Stimulated activated naive CD8-positive, alpha-beta T cell treated with anti-CD3 and anti-CD28 coated beads, Interleukin-15, Interleukin-2, amounts not matched to agents 100 U/mL and 50 U/mL, for 24 hours (primary cell): ENCODE results near the gene EPB41L3.

Source experiments
- ATAC-seq: fragments of 150-1000 bp; cut with Tn5 transposase; one replicate; pipeline ENCODE4 v1.10.0; 2021
- DNase-seq: peaks from one replicate; pipeline ENCODE4 v3.0.0; 2021

The EPB41L3 gene

GRCh38 chr18:5451871-5452270 is 91.9 kb downstream of the EPB41L3 start:
- ATAC-seq (no peak), DNase-seq (no peak)

DNA sequence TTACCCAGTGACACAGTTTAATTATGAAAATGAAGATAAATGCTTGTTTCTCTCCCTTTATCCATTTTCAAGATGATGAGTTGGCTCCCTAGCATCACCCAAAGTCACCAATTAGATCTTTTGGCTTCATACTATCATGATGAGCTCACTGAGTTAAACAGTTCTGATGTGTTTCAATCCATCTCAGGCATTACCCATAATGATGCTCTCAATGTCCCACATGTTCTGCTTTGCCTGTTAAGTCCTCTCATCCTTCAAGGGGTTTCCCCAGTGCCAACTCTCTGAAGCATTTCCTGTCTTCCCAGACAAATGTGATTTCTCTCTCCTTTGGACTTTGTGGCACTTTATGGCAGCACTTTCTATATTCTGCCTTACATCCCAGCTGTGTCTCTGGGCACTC is 92.6 kb downstream of the EPB41L3 start:
- ATAC-seq (no peak), DNase-seq (no peak)

- ATAC-seq (no peak), DNase-seq (no peak)
Measured at GRCh38 chr18:5449858-5450509, 93.8 kb downstream of the EPB41L3 start.

- DNase-seq, result no peak
- no peak for ATAC-seq
Measured at GRCh38 chr18:5447442-5447841, 96.4 kb downstream of the EPB41L3 start.

DNA sequence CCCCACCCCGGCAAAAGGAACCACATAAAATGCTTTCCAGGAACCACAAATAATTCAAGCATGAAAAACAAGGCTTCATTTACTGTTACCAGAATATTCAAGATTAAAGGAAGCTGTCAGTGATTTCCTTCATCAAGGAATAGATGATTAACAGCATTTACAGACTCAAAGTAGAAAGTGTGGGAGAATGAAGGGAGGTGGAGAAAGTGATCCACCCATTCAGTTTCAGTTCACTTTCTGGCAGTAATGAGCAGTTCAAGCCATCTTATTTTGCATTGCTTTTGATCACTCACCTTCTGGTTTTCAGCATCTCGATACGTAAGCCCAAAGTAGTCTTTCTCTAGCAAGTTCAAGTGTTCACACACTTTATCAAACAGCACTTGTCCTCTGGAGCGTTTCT is 99.0 kb downstream of the EPB41L3 start:
- ATAC-seq (no peak), DNase-seq (no peak)

DNA sequence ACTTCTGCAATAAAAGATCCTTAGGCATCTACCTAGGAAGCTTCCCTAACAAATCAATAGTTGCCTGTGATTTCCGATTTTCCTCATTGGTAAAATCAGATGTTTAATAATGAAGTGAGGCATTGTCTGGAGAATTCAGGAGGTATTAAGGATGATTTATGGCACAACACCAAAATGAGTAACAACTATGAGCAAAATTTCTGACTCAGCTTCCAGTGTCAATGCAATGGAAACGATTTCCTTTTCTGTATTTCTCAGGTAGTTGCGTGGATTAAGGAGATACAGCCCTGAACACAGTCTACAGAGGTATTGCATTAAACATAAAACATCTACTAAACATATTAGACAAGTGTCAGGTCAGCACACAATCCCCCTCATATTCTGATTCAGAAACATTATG is 99.5 kb downstream of the EPB41L3 start:
- ATAC-seq, result no peak
- no peak for DNase-seq

DNA sequence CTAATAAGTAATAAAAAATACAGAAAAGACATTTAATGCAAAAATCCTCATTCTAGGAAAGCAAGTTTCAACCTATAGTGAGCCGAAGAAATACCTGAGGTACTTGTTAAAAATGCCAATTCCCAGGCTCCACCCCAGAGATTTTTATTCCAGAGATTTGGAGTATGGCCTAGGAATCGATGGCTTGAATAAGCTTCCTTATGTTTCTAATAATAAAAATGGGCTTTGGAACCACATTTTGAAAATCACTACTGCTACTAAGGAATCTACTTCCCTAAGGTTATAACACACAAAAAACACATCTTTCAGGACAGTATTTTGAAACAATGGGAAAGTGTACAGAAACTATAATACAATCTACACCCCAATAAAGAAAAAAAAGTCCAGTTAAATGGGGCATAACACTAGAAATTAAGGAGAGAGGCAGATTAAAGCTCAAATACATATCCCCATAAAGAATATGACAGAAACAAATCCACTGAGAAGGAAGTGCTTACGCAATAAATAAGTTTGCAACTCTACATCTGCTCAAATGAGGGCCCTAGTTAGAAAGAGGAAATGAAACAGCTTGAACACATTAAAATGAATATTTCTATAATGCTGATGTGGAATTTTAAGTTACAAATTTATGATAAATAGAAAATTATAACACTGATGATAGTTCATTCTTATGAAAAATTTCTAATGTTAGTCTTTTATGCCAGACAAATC is 103.7 kb downstream of the EPB41L3 start:
- ATAC-seq (no peak), DNase-seq (no peak)

DNA sequence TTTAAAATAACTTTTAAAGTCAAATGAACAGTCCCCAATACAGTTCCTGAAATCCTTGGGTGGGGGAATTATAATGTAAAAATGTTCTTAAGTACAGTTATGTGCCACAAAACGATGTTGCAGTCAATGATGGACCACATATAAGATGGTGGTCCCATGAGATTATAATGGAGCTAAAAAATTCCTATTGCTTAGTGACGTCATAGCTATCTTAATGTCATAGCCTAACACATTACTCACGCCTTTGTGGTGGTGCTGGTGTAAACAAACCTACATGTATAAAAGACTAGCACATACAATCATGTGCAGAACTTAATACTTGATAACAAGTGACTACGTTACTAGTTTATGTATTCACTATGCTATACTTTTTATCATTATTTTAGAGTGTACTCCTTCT is 109.4 kb downstream of the EPB41L3 start:
- ATAC-seq (no peak), DNase-seq (no peak)

DNA sequence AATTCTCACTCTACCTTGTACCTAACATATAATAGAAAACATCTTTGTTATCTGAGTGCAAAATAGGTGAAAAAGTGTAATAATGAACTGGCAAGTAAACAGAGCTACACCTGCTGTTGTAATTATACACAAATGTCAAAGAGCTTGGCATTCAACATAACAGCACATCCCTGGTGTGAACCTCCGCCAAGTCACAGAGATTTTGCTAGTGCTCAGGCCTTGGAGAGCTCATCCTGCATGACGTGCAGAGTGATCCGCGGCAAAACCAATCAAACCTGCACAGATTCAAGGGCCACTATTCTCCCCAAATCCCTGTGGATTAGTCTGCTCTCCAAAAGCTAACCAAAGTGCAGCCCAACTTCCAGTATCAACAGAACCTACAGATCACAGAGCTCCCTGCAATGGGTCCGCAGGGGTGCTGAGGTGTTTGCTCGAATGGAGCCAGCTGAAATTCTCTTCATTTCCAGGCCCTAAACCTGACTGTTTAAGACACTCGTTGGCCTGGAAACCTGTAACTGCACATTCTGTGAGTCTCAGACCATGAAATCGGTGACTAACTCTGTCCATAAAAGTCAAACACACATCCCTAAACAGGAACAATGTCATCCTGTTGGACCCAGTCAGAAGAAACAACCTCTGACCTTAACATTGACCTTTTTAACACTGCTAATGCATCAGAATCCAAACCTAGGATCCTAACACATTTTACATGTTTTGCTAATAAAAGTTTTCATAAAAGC is 111.8 kb downstream of the EPB41L3 start:
- ATAC-seq (no peak), DNase-seq (no peak)

- DNase-seq, result no peak
- no peak for ATAC-seq
Measured at GRCh38 chr18:5430131-5430530, 113.7 kb downstream of the EPB41L3 start.

DNA sequence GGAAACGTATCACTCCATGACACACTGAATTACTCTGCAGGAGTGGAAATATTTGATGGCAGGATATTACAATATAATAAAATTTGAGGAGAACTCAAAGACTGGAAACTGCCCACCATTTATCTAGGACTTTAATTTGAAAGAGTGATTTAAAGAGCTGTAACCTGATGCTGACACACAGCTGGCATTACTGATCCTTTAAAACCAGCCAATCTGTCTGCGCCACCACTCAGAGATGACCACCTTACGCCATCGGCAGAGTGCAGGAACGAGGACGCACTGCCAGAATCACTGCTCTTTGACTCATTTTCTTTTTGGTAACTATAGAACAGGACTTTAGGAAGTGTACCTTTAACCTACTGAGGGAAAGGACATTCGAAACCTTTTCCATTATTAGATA is 114.1 kb downstream of the EPB41L3 start:
- no peak for ATAC-seq
- no peak for DNase-seq

GRCh38 chr18:5425721-5426120 is 118.1 kb downstream of the EPB41L3 start:
- DNase-seq (no peak), ATAC-seq (no peak)

- DNase-seq, result no peak
- ATAC-seq, result no peak
Measured at GRCh38 chr18:5424903-5425664, 118.7 kb downstream of the EPB41L3 start.

GRCh38 chr18:5422626-5423025 is 121.2 kb downstream of the EPB41L3 start:
- ATAC-seq (no peak), DNase-seq (no peak)

- no peak for DNase-seq
- ATAC-seq, result no peak
Measured at GRCh38 chr18:5421981-5422380, 121.8 kb downstream of the EPB41L3 start.

DNA sequence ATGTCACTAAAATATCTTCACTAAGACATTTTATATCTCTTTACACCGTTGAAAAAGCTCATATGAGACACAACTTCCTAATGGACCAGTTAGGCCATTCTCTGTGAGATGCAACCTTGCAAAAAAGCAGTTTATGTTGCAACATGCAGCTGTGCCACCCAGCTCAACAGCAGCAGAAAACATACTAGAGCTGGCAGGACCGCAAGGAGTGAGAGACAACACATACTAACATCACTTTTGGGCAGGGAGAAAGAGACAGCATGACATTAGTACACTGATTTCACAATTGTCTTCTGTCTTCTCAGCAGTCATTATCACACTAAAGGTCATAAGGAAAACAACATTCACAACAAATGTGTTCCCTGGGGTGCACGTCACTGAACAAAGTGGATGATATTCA is 122.9 kb downstream of the EPB41L3 start:
- DNase-seq, result no peak
- ATAC-seq, result no peak

DNA sequence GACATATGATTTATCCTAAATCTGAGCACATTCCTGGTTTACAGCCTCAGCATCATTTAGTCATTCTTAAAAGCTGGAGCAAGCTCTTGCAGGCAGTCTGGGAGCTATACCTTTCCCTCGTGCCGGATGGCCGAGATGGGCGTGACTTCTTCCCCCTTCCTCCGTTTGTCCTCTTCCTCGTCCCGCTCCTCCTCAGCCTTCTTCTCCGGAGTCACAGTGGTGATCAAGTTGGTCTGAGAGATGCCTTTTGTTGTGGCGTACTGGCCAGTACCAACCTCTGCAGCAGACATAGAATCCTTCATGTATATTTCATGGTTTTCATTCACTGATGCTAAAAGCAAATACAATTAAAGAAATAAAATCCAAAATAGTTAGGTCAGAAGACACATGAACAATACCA is 124.2 kb downstream of the EPB41L3 start:
- no peak for DNase-seq

DNA sequence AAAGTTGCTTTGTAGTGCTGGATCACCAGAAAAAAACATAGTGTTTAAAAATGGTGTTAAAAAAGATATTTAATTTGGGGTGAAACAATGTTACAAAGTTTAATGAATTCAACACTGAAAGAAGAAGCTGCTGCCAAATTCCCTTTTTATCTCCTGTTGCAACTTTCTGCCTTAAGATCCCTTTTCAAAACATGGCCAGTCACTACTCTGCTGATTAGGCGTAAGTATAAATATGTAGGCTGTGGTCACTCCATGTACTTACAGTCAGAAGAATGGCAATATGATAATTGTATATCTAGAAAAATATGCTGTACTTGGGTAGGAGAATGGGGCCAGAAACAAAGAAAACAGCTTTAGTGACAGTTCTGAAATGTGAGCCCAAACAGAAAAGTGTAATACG is 124.8 kb downstream of the EPB41L3 start:
- DNase-seq (no peak), ATAC-seq (no peak)

More for the DNA sequence above, 124.2 kb downstream of the EPB41L3 start:
- ATAC-seq, result no peak

DNA sequence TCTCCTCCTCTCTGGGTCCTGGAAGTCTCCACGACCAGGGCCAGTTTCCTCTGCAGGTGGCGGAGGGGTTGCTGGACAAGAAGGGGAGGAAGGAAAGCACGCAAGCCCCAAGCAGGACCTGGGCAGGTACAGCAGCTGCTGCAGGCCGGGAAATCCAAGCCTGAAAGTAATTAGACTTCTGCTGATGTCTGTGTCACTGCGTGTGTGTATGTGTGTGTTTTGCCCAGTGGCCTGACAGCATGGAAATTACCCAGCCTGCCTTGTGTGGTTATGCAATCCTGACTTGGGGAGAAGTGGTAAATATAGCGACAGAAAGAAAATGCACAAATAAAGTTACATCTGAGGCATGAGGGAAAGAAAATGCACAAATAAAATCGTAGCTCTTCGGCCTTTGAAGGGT is 126.5 kb downstream of the EPB41L3 start:
- no peak for DNase-seq
- no peak for ATAC-seq

GRCh38 chr18:5416112-5416511 is 127.7 kb downstream of the EPB41L3 start:
- no peak for ATAC-seq
- no peak for DNase-seq

DNA sequence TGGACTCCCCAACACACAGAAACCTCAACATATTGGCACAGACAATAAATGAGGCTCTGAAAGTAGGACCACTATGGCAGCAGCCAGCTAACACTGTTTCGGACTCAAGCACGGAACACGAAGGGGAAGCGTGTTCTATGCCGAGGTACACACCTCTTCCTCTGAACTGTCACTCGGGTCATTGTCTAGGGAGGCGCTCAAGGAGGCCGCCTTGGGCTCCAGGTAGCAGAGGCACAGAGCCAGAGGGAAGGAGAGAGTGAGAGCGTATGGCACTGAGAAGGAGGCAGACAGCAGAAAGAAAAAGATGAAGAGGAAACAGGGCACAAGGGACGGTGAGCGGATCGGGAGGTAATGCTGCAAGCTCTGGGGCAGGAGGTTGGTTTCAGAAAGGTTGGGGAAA is 128.1 kb downstream of the EPB41L3 start:
- DNase-seq, result no peak
- ATAC-seq, result no peak

DNA sequence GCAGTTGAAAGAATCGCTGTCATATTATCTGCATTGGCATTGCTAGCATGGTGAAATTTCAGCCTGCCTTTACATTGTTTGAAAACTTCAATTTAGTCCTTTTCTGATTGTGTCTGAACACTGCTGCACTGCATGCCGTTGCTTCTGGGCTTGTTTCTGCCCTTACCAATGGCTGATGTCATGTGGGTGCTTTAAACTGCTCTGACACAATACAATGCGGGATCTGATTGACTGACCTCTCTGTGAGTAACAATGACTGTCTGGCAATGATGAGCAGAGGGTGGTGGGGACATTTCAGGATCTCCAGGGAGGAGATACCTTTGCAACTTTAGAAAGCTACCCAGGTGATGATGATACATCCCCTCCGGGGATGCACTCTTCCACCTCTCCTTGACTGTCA is 128.8 kb downstream of the EPB41L3 start:
- no peak for ATAC-seq
- no peak for DNase-seq

- DNase-seq (no peak), ATAC-seq (no peak)
Measured at GRCh38 chr18:5414546-5414945, 129.3 kb downstream of the EPB41L3 start.
